Activated CD8-positive, alpha-beta memory T cell treated with anti-CD3 and anti-CD28 coated beads for 48 hours (primary cell): Measurements from ENCODE around the gene RHPN2.
"Not testable (repeated sequence)": the region's sequence is repeated elsewhere in the genome, so short reads cannot be mapped to it uniquely, and the experiment has no call there.

ENCODE experiments used
- DNase-seq, 3 experiments: peaks; one replicate each; pipeline ENCODE4 v3.0.0-alpha.2; 2020; ENCODE audit warnings: low read depth in 2 of 3, low spot score in 2 of 3

Gene RHPN2

DNA sequence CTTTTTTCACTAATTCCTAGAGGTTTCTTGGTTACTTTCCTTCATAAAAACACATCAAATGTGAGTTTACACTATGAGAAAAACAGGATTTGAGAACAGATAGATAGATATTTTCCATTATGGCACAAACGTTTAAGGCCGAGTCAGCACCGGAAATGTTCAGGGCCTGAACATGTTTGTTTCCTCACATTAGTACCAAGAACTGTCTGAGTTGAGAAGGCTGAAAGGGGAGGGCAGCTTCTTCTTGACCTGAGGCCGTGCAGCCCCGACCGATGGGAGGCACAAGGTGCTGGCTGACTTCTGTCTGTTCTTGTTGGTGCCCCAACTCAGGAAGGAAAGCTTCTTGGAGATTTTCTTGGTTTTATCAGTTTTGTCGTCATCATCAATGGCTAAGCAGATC lies 84.9 kb downstream of the RHPN2 start:
- not testable (repeated sequence) for DNase-seq

GRCh38 chr19:32977813-32978212 lies 86.9 kb downstream of the RHPN2 start:
- DNase-seq, result not testable (repeated sequence)

GRCh38 chr19:32977280-32977679 lies 87.4 kb downstream of the RHPN2 start:
- no peak for DNase-seq

DNA sequence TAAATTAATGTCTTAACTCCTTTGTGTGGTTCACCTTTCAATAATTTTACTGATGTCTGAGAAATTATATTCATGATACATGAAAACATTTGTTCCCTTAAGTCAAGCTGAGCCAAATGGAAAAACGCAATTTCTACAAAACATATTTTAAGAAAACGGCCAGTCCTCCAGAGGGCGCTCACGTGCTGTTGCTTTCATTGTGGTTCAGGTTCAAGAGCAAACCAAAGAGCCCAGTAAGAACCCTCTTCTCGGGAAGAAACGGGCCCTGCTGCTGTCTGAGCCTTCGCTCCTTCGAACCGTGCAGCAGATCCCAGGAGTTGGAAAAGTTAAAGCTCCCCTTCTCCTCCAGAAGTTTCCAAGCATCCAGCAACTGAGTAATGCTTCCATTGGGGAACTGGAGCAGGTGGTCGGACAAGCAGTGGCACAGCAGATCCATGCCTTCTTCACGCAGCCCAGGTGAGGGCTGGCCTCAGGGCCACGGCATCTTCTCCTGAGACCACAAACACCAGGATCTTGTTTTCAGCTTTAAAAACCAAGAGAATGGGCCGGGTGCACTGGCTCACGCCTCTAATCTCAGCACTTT lies 88.4 kb downstream of the RHPN2 start:
- DNase-seq, result peak in 2 of 3 experiments; percentile 59 to 63

DNA sequence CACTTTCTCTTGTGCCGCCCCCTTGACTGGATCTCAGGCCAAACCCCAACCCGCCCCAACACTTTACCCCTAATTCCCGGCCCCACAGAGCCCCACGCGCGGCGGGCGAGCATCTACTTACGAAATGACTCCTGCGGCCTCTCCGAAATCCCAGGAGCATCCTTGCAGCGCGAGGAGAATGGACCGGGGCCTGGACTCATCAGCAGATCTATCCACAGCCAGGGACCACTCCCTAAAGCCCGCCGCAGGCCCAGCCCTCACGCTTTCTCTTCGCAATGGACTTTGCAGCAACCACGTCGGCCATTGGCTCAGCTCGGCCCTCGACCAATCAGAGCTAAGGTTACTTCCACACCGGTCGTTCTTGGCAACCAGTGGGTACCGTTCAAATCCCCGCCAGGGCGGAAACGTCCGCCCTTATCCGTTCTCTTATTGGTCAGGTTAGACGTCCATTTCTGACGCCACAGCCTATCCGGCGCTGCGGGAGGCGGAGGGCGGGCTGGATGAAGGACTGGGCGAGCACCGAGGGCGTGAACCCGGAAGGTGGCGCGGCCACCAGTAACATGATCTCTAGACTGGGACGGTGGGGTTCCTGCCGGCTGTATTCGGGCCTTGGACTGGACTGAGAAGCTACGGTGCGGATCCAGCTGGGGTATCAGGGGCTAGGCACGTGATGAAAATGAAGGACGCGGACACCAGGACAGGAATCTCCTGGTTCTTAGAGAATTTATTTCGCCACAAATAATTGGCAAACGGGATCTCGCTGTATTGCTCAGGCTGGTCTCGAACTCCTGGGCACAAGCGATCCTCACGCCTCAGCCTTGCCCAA lies 92.8 kb downstream of the RHPN2 start, which contains the start of the genes CEP89 and FAAP24:
CEP89 (minus strand) TSS at position 244 of the 826 bp plus-strand sequence; CDS start at position 160, 84 bp downstream.
FAAP24 (plus strand) TSS at position 528 of the 826 bp plus-strand sequence. CDS start 955 bp downstream, outside the sequence.
- peak; percentile 87 to 95 (median 95) for DNase-seq

DNA sequence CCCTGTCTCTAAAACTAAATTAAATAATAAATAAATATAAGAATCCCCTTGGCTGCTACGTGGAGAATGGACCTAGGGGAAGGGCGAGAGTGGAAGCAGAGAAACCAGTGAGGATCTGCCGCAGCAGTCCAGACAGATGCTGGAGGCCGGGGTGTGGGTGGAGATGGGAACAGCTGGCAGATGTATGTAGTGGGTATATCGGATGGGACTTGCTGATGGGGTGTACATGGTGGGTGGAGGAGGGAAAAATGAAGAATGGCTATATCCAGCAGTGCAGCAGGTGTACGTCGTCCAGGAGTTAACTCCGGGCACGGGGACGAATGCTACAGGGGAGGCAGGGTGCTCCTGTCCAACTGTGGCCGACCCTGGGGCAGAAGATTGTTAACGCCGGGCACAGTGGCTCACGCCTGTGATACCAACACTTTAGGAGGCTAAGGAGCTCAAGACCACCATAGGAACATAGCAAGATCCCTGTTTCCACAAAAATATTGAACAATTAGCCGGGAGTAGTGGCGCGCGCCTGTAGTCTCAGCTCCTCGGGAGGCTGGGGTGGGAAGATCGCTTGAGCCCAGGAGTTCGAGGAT lies 93.6 kb downstream of the RHPN2 start:
- DNase-seq, result no peak

DNA sequence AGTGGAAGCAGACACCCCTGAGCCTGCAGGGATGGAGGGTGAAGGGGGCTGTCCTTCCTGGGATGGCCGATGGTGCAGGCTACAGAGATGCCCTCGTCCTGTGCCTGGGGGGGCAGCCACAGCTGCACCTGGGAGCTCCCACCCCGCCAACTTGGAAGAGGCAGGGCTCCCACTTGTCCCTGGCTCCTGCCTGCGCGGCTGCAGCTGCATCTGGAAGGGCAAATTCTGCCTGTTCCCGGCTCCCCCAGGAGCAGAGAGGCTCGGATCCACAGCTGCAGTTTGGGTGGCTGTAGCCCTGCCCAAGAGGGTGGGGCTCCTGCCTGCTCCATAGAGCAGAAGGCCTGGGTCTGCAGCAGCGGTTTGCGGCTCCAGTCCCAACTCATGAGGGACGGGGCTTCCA lies 95.1 kb downstream of the RHPN2 start:
- DNase-seq, result no peak

DNA sequence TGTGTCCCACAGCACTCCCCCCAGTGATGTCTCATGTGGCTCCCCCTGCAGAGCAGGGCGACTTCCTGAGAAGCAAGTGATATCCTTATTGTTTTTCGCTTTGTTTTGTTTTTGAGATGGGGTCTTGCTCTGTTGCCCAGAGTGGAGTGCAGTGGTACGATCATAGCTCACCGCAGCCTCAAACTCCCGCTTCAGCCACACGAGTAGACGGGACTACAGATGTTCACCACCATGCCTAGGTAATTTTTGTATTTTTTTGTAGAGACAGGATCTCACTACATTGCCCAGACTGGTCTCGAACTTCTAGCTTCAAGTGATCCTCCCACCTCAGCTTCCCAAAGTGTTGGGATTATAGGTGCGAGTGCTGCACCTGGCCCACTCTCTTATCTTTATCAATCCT lies 97.9 kb downstream of the RHPN2 start:
- no peak for DNase-seq

DNA sequence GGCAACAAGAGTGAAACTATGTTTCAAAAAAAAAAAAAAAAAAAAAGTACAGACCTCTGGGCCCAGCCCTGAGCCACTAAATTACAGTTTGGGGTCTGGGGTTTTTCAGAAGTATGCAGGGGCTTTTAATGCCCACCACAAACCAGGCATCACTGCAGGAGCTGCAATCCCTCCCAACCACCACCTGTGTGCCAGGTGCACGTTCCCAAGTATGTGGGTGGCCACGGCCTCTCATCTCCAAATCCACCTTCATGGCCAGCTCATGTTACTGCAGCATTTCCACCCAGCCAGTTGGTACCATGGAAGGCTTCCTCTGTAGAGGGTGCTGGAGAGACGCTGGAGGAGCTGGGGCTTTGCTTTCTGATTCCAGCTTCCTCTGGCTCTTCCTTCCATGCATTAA lies 119.4 kb downstream of the RHPN2 start:
- no peak for DNase-seq

- DNase-seq, result not testable (repeated sequence)
These were observed 123.4 kb downstream of the RHPN2 start for GRCh38 chr19:32941273-32941672.

DNA sequence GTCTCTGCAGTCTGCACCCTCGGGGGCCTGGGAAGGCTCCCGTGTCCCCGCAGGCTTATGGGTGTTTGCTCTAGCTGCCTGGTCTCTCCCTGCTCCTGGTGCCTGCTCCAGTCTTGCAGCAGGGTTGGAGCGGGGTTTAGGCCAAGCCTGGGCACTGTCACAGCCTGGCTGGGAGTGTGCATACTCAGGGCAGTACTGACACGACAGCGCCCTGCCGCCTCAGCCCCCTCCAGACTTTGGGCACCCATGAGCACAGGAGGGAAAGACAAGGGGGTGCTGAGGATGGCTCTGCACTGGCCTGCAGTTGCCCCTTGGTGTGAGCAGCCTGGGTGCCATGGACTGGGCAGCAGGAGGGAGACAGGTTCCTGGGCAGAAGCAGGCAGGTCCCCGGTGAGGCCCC lies 128.6 kb downstream of the RHPN2 start:
- DNase-seq, result no peak

- DNase-seq, result no peak
These were observed 129.1 kb downstream of the RHPN2 start for GRCh38 chr19:32935629-32936028.

- DNase-seq, result no peak
These were observed 131.1 kb downstream of the RHPN2 start for GRCh38 chr19:32933571-32933970.

GRCh38 chr19:32930567-32930966 lies 134.1 kb downstream of the RHPN2 start:
- DNase-seq, result no peak

DNA sequence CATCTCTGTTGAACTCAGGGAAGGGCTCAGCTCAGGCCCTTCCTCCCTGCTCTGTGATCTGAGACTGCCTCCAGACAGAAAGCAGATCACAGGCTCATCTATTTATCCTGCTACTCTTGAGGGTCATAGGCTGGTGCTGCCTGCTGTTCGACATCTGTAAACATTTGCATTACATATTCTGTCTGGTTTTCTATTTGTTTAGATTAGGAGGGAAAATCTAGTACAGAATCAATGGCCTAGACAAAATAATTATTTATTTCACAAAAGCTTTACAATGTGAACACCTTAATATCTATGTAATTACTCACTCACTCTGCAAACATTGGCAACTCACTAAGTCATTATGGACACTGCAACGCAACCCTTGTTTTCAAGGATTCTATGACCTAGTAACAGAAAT lies 135.9 kb downstream of the RHPN2 start:
- no peak for DNase-seq
